Measurements from ENCODE around the gene LRRC70. TPM values are rescaled to one million over a fixed set of nuclear protein-coding genes. Genes with fewer than 3 reads are reported as not detected.

LRRC70 gene
- total RNA-seq, 1 experiment from 2014 or later, result 0.54 TPM

DNA sequence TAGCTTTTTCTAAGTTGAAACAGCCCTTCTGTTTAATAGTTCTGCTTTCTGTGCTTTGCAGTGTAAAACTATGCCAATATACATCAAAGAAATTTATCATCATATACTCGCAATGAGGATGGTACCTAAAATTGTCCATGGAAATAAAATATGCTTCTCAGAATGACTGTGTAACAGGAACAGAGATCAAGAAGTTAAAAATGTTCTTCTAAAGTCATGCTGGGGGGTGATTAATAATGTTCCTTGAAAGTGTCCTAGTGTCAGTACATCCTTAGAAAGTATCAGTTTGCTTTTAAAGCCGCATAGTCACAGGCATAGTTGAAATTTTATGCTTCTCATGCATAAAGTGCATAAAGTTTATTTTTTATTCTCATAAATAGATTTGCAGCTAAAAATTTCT, 4.0 kb upstream of the LRRC70 start:
- POLR2A ChIA-PET, result no interaction called here
- TF ChIP-seq CTCF (IDR thresholded peaks at IDR 0.05; ENCODE audit: unreplicated experiment), result no peak
- Mint-ChIP-seq H3K4me3 (ENCODE audit: unreplicated experiment) (no peak overlapping the region), H3K4me1 (ENCODE audit: insufficient read depth, unreplicated experiment) (no peaks in the 10 kb centered on the region), H3K27ac (ENCODE audit: low read depth, unreplicated experiment) (no peak overlapping the region), H3K27me3 (ENCODE audit: insufficient read depth, unreplicated experiment) (no peaks in the 10 kb centered on the region), H3K9me3 (ENCODE audit: unreplicated experiment) (no peaks in the 10 kb centered on the region), H3K36me3 (ENCODE audit: insufficient read depth, unreplicated experiment) (peaks cover 6% of the 10 kb centered on the region)
- no TSS peak for BruUV-seq (replicated peaks)
- intact Hi-C loops (cut with micrococcal nuclease), result no loop called here
- CTCF ChIA-PET, result no interaction called here
- DNase-seq (ENCODE audit: unreplicated experiment), result no peak

DNA sequence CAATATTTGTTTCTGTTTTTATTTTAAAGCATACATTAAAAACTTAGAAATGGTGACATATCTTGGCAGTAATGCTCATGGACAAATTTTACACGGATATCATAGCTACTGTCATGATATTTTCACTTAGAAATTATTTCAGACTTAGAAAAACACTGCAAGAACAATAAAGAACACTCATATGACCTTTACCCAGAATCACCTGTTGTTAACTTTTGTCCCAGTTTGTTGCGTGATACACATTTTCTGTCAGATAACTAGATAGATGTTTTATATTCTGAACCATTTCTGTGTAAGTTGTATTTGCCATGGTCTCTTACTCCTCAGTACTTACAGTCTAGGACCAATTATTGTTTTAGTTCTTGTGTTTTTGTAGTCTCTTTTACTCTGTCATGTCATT, 3.6 kb upstream of the LRRC70 start:
- no peak overlapping the region for H3K27ac Mint-ChIP-seq (ENCODE audit: low read depth, unreplicated experiment)
- ChIA-PET POLR2A (no interaction called here), CTCF (no interaction called here)
- peaks cover 6% of the 10 kb centered on the region for H3K36me3 Mint-ChIP-seq (ENCODE audit: insufficient read depth, unreplicated experiment)
- no peaks in the 10 kb centered on the region for H3K27me3 Mint-ChIP-seq (ENCODE audit: insufficient read depth, unreplicated experiment)
- DNase-seq (ENCODE audit: unreplicated experiment), result no peak
- intact Hi-C loops (cut with micrococcal nuclease), result no loop called here
- no peak for TF ChIP-seq CTCF (IDR thresholded peaks at IDR 0.05; ENCODE audit: unreplicated experiment)
- no peak overlapping the region for H3K4me3 Mint-ChIP-seq (ENCODE audit: unreplicated experiment)
- H3K9me3 Mint-ChIP-seq (ENCODE audit: unreplicated experiment), result no peaks in the 10 kb centered on the region
- no TSS peak for BruUV-seq (replicated peaks)
- no peaks in the 10 kb centered on the region for H3K4me1 Mint-ChIP-seq (ENCODE audit: insufficient read depth, unreplicated experiment)

- no peak overlapping the region for H3K27ac Mint-ChIP-seq (ENCODE audit: low read depth, unreplicated experiment)
- intact Hi-C loops (cut with micrococcal nuclease), result no loop called here
- no peak for TF ChIP-seq CTCF (IDR thresholded peaks at IDR 0.05; ENCODE audit: unreplicated experiment)
- POLR2A ChIA-PET, result no interaction called here
- CTCF ChIA-PET, result no interaction called here
- no peak overlapping the region for H3K4me3 Mint-ChIP-seq (ENCODE audit: unreplicated experiment)
- H3K36me3 Mint-ChIP-seq (ENCODE audit: insufficient read depth, unreplicated experiment), result peaks cover 6% of the 10 kb centered on the region
- no peak for DNase-seq (ENCODE audit: unreplicated experiment)
- no peaks in the 10 kb centered on the region for H3K4me1 Mint-ChIP-seq (ENCODE audit: insufficient read depth, unreplicated experiment)
- no peaks in the 10 kb centered on the region for H3K9me3 Mint-ChIP-seq (ENCODE audit: unreplicated experiment)
- BruUV-seq (replicated peaks), result no TSS peak
- no peaks in the 10 kb centered on the region for H3K27me3 Mint-ChIP-seq (ENCODE audit: insufficient read depth, unreplicated experiment)
These were observed 3.1 kb upstream of the LRRC70 start for GRCh38 chr5:62575489-62575888.

- H3K4me1 Mint-ChIP-seq (ENCODE audit: insufficient read depth, unreplicated experiment), result peaks cover 2% of the 10 kb centered on the region
- no peaks in the 10 kb centered on the region for H3K27me3 Mint-ChIP-seq (ENCODE audit: insufficient read depth, unreplicated experiment)
- DNase-seq (ENCODE audit: unreplicated experiment), result no peak
- no peaks in the 10 kb centered on the region for H3K9me3 Mint-ChIP-seq (ENCODE audit: unreplicated experiment)
- no peak overlapping the region for H3K27ac Mint-ChIP-seq (ENCODE audit: low read depth, unreplicated experiment)
- peaks cover 13% of the 10 kb centered on the region for H3K36me3 Mint-ChIP-seq (ENCODE audit: insufficient read depth, unreplicated experiment)
- ChIA-PET POLR2A (no interaction called here), CTCF (no interaction called here)
- TF ChIP-seq CTCF (IDR thresholded peaks at IDR 0.05; ENCODE audit: unreplicated experiment), result no peak
- no peak overlapping the region for H3K4me3 Mint-ChIP-seq (ENCODE audit: unreplicated experiment)
- BruUV-seq (replicated peaks), result no TSS peak
- intact Hi-C loops (cut with micrococcal nuclease), result no loop called here
These were observed 1.9 kb upstream of the LRRC70 start for GRCh38 chr5:62576570-62577170.

Measured in MCF 10A (cell line).